Fibroblast of lung (primary cell): Measurements from ENCODE around the gene POLR2J3.
"Not testable (repeated sequence)": the region's sequence is repeated elsewhere in the genome, so short reads cannot be mapped to it uniquely, and the experiment has no call there.

Experiments used
- EZH2 ChIP-seq: IDR thresholded peaks from 2 replicates; pipeline ENCODE4 v1.5.1; 2012; ENCODE audit warnings: low read length, control low read depth, mild to moderate bottlenecking; ENCODE audit errors: missing control alignments
- TF ChIP-seq, protein P1 (sequence below), 2 donors: IDR thresholded peaks in 1 of 2; conservative IDR thresholded peaks in 1 of 2; 1 replicate in 1 of 2; 2 replicates in 1 of 2; pipeline ENCODE4 v1.5.1; 2011 to 2012; ENCODE audit warnings: low read length in 2 of 2, control low read depth in 1 of 2, inconsistent platforms in 1 of 2, low read depth in 1 of 2, mild to moderate bottlenecking in 1 of 2

GRCh38 chr7:102527822-102528793 lies 44.3 kb downstream of the POLR2J3 start:
- TF ChIP-seq, protein P1, sequence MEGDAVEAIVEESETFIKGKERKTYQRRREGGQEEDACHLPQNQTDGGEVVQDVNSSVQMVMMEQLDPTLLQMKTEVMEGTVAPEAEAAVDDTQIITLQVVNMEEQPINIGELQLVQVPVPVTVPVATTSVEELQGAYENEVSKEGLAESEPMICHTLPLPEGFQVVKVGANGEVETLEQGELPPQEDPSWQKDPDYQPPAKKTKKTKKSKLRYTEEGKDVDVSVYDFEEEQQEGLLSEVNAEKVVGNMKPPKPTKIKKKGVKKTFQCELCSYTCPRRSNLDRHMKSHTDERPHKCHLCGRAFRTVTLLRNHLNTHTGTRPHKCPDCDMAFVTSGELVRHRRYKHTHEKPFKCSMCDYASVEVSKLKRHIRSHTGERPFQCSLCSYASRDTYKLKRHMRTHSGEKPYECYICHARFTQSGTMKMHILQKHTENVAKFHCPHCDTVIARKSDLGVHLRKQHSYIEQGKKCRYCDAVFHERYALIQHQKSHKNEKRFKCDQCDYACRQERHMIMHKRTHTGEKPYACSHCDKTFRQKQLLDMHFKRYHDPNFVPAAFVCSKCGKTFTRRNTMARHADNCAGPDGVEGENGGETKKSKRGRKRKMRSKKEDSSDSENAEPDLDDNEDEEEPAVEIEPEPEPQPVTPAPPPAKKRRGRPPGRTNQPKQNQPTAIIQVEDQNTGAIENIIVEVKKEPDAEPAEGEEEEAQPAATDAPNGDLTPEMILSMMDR (conservative IDR thresholded peaks at IDR 0.05 in 1 of 2, IDR thresholded peaks at IDR 0.05 in 1 of 2; ENCODE audit: low read depth in 1 of 2, low read length in 2 of 2) = not testable (repeated sequence)
- not testable (repeated sequence) for TF ChIP-seq EZH2
